Colon (tissue), 2 donors: ENCODE results near the gene SORBS1.

Source experiments
- FAIRE-seq: peaks from 2 replicates; lab custom pipeline; 2012; peaks lifted over from hg19 to GRCh38; lab: Jason Lieb, UNC
- donor health status: control.
- donor health status: control.

The SORBS1 gene

DNA sequence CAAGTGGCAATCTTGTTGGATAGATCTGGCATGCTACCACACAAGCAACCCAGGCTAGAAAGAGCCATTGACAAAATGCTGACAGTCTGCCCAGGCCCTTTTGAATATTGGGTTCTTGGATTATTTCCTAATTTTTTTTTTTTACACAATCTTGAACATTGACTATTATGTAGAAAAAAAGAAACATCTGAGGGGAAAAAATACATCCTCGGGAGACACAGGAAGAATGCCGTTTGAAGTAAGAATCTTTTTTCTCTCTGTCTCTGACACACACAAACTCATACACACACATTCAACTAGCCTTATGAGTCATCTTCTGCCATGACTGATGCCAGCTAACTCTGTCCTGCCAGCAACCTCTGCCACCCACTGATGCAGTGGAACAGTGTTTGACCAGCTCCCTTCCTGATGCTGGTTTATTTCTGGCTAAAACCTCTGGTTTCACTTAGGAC, 47.2 kb downstream of the SORBS1 start:
- FAIRE-seq, result no peak

DNA sequence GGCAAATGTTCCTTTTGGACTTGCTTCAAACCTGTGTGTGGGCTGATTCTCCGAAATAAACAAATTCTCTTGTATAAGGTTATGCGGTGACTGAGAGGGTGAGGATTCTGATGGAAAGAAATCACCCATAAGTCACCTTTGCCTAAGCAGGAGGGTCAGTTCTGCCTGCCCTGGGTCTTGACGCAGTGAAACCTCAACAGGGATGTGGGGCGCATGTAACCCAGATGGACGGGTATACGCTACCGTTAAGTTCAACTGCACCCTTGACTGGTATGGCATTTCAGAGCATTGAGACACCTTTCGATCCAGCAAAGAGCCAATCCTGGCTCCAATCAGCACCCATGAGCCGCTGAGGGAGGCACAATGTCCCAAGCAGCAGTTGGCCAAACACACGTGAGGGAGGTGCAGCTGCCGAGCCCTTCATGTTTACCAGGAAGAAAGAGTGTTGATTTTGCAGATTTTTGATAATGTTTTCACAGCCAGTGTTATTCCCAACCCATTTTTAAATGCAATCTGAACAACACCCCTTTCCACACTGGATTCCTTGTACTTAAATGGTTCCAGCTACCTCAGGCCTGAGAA, 48.1 kb downstream of the SORBS1 start:
- FAIRE-seq, result no peak

DNA sequence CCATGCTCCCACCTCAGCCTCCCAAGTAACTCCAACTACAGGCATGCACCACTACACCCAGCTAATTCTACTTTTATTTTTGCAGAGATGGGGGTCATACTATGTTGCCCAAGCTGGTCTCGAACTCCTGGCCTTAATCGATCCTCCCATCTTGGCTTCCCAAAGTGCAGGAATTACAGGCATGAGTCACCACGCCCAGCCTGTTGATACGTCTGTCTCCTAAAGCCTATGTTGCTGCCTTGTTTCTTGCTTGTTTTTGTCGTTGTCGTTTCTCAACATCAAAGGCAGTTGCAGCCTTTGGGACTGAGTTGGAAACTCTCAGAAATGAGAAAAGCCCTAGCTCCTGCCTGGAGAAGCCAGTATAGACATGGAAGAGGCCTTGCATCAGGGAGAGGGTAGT, 49.9 kb downstream of the SORBS1 start:
- FAIRE-seq, result no peak

DNA sequence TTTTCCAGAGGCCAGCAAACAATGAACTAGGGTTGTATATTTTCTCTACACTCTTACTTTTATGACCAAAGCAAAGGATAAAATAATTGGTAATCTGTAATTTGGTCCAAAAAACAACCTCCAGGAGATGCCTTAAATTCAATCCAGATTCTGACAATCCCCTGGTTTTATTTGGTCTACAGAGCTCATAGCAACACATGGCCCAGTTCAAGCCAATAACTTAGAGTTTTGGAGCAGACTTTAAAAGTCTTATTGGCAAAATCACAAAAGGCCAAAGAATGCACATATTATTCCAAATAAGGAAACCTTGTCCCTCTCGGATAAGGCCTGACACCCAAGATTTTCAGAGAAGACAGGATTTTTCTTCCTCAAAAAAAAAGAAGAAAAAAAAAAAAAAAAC, 51.9 kb downstream of the SORBS1 start:
- FAIRE-seq, result no peak

DNA sequence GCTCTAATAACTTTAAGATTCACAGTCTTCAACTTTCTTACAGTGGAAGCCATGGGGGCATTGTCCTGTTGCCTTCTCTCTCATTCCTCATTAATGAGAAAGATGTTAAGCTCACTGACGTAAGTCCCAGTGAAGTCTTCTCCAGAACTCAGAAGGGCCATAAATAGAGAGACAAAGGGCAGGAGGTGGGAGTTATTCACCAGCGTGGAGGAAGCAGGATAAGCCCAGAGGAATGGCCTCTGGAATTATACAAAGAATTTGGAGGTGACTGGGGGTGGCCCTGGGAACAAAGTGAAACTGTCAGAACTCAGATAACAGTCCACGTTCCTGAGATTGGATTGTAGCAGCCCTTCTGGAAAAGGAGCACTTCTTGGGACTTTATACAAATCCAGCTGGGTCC, 52.4 kb downstream of the SORBS1 start:
- no peak for FAIRE-seq

DNA sequence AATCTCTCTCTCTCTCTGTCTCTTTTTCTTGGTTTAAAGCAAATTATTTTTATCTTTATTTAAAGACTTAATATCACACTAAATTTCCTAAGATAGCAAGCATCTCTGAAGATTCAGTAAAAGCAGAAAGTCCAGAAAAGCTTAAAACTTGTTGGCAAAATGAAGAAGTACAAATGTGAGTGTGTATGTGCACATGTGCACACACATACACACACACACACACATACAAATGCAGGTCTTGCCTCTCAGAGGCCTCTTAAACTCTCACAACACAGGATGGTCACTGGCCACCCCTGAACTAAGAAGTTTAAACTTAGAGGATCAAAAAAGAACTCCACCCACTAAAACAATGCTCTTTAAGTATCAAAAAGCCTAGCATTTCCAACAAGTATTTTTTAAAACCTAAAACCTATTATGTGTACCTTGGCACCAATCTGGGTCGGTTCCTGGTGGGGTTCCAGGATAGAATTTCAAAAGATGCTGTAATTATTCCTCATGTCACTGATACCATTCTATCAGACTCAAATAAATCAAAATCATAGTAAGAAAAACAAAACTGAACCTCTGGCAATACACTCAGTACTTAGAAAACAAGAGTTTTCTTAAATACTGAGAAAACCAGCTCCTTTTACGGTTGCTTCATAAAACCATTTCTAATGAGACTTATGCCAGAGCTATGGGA, 55.0 kb downstream of the SORBS1 start:
- no peak for FAIRE-seq

DNA sequence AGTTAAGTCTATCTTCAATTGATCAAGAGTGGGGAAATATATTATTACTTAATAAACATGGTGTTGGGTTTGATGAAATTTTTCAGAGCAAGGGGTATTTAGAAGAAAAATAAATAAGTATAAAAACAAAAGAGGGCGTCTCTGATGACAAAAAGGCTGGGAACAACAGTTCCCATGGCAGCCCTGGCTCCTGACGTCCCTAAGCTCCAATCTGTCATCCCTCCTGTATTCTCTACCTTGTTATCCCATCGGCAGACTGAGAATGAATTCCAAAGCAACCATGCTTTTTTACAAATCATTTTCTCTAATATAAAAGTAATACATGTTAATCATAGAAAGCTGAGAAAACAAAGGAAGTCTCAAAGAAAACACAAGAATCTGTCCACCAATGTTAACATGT, 55.5 kb downstream of the SORBS1 start:
- no peak for FAIRE-seq

DNA sequence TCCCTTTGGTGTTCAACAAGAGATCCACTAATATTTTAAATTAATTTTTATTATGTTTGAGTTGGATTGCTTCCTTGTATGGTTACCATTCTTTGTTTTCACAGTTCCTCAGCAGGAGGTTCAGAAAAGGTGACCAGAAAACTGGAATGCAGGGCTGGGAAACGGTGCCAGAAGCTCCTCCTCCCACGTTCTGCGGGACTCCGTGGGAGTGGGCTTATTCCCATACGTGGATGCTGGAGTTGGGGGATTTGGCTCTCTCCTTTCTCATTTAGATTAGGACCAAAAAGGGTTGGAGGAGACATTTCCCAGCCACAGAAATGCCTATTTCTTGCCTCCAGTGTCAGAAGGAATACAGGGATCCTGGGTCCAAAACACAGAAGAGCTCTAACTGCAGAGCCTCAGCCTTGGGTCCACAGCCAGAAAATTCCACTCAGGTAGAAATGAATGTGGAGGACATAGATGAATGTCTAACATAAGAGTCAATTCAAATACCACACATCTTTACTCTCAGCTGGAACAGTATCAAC, 56.0 kb downstream of the SORBS1 start:
- FAIRE-seq, result no peak

DNA sequence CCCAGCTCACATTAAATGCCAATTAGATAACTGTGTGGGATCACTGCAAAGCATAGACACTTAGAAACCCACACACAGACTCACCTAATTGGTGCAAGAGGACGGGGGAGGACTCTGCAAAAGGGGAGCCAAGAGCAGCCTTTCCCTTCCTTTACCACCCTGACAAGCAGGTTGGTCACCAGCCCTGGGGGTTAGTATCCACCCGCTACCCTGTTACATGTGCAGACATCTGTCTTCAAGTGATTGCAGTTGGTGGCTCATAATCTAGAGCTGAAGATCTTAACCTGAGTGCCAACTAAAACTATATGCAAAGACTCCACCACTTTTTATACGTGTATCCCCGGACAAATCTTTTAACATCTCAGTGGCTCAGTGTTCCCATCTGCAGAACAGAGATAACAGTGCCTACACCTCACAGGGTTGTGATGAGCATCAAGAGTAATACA, 56.9 kb downstream of the SORBS1 start:
- no peak for FAIRE-seq

DNA sequence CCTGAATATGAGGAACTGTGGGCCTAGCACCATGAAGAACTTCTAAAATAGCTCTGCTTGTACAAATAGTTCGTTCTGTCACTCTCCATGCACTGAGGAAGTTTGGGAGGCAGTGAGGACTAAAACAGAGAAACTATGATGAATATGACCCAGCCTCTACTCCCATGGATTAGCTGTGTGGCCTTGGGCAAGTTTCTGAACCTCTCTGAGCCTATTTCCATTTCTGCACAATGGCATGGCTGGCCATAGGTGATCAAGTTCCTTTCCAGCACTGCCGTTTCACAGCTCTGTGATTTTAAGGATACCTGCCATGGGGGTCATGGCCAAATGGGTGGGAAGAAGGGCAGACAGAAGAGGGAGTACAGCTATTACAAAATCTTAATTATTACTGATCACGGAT, 57.6 kb downstream of the SORBS1 start:
- FAIRE-seq, result no peak

DNA sequence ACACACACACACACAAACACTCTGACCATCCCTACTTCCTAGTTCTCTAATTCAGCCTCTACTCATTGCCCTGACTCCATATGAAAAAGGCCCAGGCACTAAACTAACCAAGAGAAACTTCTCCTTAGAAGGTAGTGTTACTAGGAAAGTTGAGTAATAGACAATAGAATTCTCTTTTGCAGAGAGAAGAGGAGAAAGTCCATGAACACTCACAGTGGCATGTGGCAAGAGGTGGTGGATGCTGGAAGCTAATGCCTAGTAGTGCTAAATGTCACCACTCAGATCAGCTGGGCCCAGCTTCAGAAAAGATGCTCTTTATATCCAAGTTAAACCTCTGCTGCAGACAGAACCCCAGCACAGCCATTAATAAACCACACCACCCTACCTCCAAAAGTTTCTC, 58.2 kb downstream of the SORBS1 start:
- no peak for FAIRE-seq

DNA sequence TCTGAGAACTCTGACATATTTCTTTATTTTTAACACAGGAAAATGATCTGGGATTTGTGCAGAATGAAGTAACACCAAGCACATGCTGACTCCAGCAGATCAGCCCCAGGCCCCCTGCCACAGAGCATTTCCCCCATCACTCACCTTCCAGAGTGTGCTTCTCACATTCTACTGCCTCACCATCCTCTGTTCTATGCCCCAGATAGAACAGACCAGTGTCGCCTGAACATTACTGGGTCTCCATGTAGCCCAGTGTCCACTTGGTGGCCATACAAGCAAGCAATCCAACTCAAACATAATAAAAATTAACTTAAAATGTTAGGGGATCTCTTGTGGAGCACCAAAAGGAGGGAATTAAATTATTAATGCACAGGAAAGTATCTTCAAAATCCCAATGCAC, 58.8 kb downstream of the SORBS1 start:
- no peak for FAIRE-seq

DNA sequence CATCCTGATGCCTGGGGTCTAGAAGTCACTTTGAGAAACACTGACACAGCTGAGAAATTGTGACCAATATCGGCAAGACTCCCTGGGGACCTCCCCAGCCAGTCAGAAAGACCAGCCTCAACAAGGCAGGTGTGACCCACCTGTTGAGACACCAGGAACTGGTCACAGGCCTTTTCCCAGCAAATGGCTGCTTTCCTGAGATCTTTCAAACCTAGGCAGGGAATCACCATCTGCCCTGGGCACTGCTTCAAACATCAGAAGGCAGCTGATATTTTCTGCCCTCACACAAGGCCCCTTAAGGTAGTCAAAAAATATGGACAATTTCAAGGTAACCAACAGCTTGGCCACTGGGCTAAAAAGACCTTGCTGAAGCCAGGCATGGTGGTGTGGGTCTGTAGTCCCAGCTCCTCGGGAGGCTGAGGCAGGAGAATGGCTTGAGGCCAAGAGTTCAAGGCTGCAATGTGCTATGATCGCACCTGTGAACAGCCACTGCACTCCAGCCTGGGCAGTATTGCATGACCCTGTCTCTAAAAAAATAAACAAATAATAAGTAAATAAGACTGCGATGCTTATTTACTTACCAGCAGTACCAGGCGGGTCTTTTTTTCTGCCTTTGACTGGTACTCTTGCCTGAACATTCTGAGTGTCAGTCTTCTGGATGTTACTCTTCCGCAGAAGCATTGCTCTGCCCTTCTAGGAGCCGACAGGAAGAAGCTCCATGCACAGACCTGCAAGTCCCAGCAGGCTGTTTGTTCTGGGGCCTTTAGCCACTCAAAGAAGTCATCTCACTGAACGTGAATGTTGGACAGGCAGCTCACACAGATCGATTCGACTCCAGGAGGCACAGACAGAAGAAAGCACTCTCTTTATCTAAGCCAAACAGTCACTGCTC, 59.7 kb downstream of the SORBS1 start:
- no peak for FAIRE-seq

DNA sequence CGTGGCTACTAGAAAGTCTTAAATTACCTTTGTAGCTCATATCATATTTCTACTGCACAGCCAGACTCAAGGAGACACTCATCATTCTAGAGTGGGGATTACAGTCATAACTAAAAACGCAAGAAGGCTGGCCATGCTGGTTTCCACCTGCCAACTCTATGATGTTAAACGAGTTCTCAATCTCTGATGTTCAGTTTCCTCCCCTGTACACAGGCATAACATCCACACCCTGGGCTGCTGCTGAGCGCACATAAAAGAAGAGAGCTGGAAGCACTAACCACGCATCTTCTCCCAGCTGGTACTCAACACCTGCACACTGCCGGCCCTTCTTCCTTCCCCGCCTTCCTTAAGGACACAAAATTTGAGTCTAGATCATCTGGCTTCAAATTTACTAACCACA, 60.5 kb downstream of the SORBS1 start:
- no peak for FAIRE-seq

DNA sequence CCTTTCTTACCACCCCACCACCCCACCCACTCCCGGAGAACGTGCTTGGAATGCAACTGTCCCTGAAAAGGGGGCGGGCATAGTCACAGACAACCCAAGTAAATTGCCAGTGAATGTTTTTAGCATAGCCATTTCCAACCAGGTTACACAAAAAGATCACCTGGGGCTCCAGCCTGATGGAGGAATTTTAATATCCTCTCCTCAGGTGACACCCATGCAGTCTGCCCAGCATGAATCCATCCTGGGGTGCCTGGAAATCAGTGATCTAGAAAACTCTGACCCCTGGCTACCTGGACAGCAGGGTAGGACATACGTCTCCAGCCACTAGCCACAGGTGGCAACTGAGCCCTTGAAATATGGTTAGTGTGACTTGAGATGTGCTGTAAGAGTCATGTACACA, 61.1 kb downstream of the SORBS1 start:
- FAIRE-seq, result no peak

DNA sequence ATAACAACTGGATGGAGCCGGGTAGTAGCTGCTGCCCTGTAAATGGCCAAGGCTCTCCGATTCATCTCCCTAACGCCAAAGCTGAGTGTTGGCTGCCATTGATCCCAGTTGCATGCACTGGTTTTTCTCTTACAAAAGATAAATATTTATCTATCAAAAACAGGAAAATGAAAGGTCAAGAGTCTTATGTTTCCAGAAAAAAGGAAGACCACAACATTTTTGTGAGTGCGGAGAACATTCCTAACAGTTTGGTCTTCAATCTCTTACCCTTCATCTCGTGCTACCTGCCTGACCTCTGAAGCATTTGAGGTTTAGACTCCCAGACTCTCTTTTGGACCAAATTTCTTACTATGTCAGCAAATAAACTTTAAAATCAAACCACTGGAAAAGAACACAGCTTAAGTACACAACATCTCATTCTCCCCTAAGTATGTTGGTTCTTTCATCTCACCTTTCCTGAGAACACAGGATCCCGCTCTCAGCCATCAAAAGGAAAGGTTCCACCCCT, 61.6 kb downstream of the SORBS1 start:
- no peak for FAIRE-seq

DNA sequence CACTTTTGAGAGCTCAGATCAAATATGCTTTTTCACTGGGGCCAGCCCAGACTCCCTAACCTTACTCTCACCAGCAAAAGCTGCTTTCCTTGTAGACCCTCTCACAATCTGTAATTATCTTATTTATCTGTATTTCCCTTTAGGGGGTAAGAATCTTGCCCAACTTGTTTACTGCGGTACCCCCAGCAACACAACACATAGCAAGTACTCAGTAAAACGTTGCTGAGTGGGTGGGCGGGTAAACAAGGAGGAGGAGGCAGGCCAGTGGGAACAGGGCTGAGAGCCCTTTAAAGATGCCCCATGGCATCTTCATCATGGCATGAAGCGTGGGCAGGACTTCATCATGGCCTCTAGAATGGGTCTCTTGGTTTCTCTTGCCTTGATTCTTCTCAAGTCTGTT, 64.2 kb downstream of the SORBS1 start:
- no peak for FAIRE-seq

DNA sequence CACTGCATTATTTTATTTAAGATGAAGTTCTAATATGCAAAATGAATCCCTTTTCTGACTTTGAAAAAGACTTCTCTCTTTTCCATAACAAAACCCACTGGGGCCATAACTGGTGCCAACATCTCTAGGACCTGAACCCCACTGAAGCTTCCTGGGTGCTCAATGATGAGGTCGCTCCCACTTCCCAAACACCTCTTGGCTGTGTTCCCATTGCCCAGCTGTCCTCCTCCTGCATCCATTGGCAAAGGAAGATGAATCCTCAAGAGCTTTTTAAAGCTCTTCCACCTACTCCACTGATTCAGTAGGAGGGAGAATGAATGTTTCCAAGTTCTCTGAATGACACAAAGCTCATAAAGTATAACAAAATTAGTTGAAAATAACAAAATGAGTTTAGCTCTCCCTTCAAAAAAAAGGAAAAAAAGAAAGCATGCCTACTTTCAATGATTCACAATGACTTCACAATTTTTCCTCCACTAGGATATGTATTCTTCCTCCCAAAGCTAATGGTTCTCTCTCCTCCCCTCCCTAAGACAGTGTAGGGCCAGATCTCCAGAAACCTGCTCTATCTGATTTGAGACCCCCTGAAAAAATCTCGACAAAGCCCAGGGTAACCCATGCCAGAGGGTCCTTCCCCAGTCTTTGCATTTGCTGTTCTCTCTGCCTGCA, 64.8 kb downstream of the SORBS1 start:
- no peak for FAIRE-seq

DNA sequence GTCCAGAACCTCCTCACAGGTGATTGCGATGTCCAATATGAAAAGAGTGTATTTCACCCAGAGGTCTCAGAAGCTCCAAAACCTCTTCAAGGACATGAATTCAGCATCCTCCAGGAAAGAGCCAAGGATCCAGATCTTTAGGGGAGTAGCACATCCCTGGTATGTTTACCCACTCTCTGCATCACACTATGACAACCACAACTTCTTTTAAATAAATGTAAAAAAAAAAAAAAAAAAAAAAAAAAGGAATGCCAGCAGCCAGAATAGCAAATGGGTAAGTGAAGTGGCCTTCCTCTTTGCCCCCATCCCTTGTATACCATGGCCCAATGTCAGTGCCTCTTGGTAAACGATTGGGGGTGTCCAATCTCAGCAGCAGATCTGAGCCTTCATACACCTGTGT, 67.3 kb downstream of the SORBS1 start:
- no peak for FAIRE-seq

DNA sequence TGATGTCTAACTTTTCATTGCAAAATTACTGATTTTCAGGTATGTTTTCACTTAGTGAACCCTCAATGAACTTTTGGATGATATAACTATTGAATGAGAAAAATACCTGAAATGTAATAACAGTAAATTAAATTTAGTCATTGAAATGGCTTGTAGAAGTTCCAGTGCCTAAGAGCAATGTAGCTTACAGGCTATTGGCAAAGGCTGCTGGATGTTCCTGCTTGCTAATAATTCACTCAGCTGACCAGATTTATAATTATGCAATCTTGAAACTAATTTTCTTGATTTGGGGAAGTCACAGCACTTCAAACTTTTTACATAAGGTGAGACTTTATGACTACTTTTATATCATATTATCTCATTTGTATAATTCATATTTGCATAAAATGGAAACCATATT, 73.2 kb downstream of the SORBS1 start:
- FAIRE-seq, result no peak

DNA sequence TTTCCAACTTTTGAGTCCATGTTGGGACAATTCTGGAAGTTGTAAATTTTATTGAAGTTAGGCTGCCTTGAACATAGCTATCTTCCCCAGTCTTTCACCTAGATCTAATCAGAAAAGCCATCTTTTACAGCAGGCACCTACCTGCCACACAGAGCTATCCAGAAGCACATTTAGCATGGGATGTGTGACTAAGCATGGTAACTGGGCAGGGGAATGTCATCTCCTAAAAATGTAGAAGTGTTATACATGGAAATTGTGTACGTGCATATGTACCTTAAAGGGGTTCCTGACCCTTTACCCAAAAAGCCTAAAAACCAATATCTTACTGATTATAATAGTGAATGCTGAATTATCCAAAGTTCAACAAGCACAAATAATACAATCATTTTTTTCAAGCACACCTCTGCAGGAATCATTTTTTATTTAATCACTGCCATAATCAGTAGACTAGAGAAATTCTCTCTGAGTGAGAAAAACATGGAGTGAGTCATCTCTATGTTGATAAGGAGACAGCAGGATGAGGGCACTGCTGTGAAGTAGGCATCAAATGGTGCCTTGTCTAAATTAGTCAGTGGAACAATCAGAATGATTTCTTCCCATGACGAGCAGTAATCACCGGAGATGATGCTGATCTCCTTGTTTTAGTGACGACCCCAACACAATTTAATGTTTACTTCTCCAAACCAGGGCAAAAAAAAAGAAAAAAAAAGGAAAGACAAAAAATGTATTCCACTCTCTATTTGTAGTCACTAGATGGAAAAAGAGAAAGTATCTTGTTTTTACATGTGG, 75.9 kb downstream of the SORBS1 start:
- FAIRE-seq, result no peak
